Measurements from ENCODE around the gene COX8A. TPM values are rescaled to one million over a fixed set of nuclear protein-coding genes. Genes with fewer than 3 reads are reported as not detected.

The COX8A gene
- total RNA-seq, 1 donor from 2014 or later: 265 TPM

GRCh38 chr11:64007629-64008282 is 33.3 kb downstream of the COX8A start:
- peak overlapping the region; percentile 62 for H3K4me3 Mint-ChIP-seq (ENCODE audit: unreplicated experiment)
- DNase-seq (ENCODE audit: extremely low spot score, unreplicated experiment): no peak
- H3K4me1 Mint-ChIP-seq (ENCODE audit: unreplicated experiment): peaks cover 21% of the 10 kb centered on the region
- no peak overlapping the region for H3K27ac Mint-ChIP-seq (ENCODE audit: unreplicated experiment)
- no peaks in the 10 kb centered on the region for H3K9me3 Mint-ChIP-seq (ENCODE audit: unreplicated experiment)
- TF ChIP-seq, protein P1, sequence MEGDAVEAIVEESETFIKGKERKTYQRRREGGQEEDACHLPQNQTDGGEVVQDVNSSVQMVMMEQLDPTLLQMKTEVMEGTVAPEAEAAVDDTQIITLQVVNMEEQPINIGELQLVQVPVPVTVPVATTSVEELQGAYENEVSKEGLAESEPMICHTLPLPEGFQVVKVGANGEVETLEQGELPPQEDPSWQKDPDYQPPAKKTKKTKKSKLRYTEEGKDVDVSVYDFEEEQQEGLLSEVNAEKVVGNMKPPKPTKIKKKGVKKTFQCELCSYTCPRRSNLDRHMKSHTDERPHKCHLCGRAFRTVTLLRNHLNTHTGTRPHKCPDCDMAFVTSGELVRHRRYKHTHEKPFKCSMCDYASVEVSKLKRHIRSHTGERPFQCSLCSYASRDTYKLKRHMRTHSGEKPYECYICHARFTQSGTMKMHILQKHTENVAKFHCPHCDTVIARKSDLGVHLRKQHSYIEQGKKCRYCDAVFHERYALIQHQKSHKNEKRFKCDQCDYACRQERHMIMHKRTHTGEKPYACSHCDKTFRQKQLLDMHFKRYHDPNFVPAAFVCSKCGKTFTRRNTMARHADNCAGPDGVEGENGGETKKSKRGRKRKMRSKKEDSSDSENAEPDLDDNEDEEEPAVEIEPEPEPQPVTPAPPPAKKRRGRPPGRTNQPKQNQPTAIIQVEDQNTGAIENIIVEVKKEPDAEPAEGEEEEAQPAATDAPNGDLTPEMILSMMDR (IDR thresholded peaks at IDR 0.05): no peak
- H3K27me3 Mint-ChIP-seq (ENCODE audit: unreplicated experiment): no peaks in the 10 kb centered on the region
- no peaks in the 10 kb centered on the region for H3K36me3 Mint-ChIP-seq (ENCODE audit: unreplicated experiment)

DNA sequence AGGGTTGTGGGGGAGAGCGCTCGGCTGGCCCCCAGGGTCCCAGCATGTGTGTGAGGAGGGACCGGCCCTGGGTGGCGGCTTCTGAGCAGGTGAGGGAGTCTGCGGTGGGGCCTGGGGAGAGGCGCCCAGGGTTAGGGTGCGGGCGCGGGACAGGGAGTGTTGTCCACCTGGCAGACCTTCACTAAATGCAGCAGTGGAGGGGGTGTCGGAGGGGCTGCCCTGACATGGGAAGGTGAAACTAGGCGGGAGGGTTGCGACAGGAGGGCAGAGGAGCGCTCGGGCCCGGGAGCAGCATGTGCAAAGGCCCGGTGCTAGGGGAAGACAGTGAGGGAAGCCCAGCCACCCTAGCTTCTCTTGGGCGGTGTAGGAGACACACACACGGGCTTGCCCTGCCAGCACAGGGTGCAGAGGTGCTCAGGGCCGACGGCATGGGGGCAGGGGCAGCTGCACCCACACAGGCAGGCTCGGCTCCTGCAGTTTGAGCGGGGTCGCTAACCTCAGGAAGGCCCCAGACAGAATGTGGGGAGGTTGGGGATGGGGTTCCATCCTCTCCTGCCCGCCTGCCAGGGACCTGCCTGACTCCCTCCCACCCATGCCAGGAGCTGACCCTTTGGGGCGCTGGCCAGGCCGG is 34.0 kb downstream of the COX8A start:
- no peak overlapping the region for H3K4me3 Mint-ChIP-seq (ENCODE audit: unreplicated experiment)
- no peak overlapping the region for H3K27ac Mint-ChIP-seq (ENCODE audit: unreplicated experiment)
- no peak for DNase-seq (ENCODE audit: extremely low spot score, unreplicated experiment)

DNA sequence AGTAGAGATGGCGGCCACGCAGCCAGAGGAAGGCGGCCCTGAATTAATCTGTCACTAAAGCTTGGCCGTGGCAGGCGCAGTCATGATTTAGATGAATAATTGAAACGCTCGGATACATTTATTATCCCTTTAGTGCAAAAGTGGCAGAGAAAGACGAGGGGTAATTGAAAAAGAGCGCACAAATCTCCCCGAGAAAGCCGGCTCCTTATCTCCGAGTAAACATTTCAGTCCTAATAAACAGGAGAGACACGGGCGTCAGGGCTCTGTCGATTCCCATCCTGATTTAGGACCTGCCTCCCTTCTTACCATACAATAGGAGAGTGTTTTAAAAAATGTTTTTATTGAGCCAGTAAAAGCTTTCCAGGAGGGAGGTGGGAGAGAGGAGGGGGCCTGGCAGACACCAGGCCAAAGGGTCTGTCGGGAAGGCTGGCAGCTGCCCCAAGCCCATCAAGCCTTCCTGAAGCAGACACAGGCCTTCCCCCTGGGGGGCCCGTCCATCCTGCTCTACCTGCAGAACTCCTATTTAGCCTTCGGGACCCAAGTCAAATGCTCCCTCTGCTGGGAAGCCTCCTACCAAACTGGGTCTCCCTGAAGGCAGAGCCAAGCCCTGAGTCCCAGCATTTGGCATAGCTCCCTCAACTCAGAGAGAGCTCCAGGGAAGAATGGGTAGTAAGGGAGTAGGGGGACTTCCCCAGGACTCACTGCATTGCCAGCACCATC is 34.7 kb downstream of the COX8A start:
- no peak for DNase-seq (ENCODE audit: extremely low spot score, unreplicated experiment)
- no peak overlapping the region for H3K27ac Mint-ChIP-seq (ENCODE audit: unreplicated experiment)
- H3K9me3 Mint-ChIP-seq (ENCODE audit: unreplicated experiment): no peaks in the 10 kb centered on the region
- TF ChIP-seq, protein P1 (IDR thresholded peaks at IDR 0.05): no peak
- H3K4me1 Mint-ChIP-seq (ENCODE audit: unreplicated experiment): peaks cover 17% of the 10 kb centered on the region
- no peaks in the 10 kb centered on the region for H3K36me3 Mint-ChIP-seq (ENCODE audit: unreplicated experiment)
- no peaks in the 10 kb centered on the region for H3K27me3 Mint-ChIP-seq (ENCODE audit: unreplicated experiment)
- H3K4me3 Mint-ChIP-seq (ENCODE audit: unreplicated experiment): no peak overlapping the region

More for the DNA sequence above, 34.0 kb downstream of the COX8A start:
- Mint-ChIP-seq H3K36me3 (ENCODE audit: unreplicated experiment) (no peaks in the 10 kb centered on the region), H3K4me1 (ENCODE audit: unreplicated experiment) (peaks cover 19% of the 10 kb centered on the region), H3K9me3 (ENCODE audit: unreplicated experiment) (no peaks in the 10 kb centered on the region), H3K27me3 (ENCODE audit: unreplicated experiment) (no peaks in the 10 kb centered on the region)
- TF ChIP-seq, protein P1 (IDR thresholded peaks at IDR 0.05): no peak

DNA sequence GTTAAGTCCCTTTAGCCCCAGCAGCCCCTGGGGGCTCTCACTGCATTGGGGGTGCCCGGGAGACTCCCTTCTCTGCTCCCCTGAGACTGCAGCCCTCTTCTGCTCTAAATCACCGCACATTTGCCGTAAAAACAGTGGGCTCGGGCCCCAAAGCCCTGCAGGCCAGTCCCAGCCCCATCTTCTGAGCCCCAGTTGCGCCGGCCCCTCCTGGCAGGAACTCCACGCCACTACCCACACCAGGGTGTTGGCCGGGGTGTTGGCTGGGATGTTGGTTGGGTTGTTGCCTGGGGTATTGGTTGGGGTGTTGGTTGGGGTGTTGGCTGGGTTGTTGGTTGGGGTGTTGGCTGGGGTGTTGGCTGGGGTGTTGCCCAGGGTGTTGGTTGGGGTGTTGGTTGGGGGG is 35.3 kb downstream of the COX8A start:
- TF ChIP-seq, protein P1 (IDR thresholded peaks at IDR 0.05): no peak
- Mint-ChIP-seq H3K4me3 (ENCODE audit: unreplicated experiment) (no peak overlapping the region), H3K4me1 (ENCODE audit: unreplicated experiment) (peaks cover 15% of the 10 kb centered on the region), H3K9me3 (ENCODE audit: unreplicated experiment) (no peaks in the 10 kb centered on the region), H3K36me3 (ENCODE audit: unreplicated experiment) (no peaks in the 10 kb centered on the region), H3K27me3 (ENCODE audit: unreplicated experiment) (no peaks in the 10 kb centered on the region), H3K27ac (ENCODE audit: unreplicated experiment) (no peak overlapping the region)
- DNase-seq (ENCODE audit: extremely low spot score, unreplicated experiment): no peak

- no peak overlapping the region for H3K27ac Mint-ChIP-seq (ENCODE audit: unreplicated experiment)
- TF ChIP-seq, protein P1 (IDR thresholded peaks at IDR 0.05): no peak
- H3K4me3 Mint-ChIP-seq (ENCODE audit: unreplicated experiment): no peak overlapping the region
- no peaks in the 10 kb centered on the region for H3K36me3 Mint-ChIP-seq (ENCODE audit: unreplicated experiment)
- H3K9me3 Mint-ChIP-seq (ENCODE audit: unreplicated experiment): no peaks in the 10 kb centered on the region
- H3K4me1 Mint-ChIP-seq (ENCODE audit: unreplicated experiment): peaks cover 15% of the 10 kb centered on the region
- H3K27me3 Mint-ChIP-seq (ENCODE audit: unreplicated experiment): no peaks in the 10 kb centered on the region
- no peak for DNase-seq (ENCODE audit: extremely low spot score, unreplicated experiment)
Measured at GRCh38 chr11:64010783-64011182, 36.4 kb downstream of the COX8A start.
